Amniotic stem cell (primary cell): ENCODE results near the gene PLEKHN1.
"Not testable (repeated sequence)": the region's sequence is repeated elsewhere in the genome, so short reads cannot be mapped to it uniquely, and the experiment has no call there.

Experiments used
- DNase-seq: peaks from one replicate; lab custom pipeline; 2025; lab: John Stamatoyannopoulos, UW

PLEKHN1 gene

DNA sequence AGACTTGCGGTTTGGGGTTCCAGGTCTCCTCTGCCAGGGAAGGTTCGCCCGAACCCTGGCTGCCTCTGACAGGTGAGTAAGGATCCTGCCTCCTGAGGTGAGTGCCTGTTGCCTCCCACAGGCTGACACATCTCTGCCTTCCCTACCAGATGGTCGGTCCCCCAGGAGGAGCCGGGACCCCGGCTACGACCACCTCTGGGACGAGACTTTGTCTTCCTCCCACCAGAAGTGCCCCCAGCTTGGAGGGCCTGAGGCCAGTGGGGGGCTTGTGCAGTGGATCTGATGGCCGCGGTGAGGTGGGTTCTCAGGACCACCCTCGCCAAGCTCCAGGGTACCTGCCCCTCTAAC is 8.0 kb downstream of the PLEKHN1 start:
- DNase-seq = no peak

DNA sequence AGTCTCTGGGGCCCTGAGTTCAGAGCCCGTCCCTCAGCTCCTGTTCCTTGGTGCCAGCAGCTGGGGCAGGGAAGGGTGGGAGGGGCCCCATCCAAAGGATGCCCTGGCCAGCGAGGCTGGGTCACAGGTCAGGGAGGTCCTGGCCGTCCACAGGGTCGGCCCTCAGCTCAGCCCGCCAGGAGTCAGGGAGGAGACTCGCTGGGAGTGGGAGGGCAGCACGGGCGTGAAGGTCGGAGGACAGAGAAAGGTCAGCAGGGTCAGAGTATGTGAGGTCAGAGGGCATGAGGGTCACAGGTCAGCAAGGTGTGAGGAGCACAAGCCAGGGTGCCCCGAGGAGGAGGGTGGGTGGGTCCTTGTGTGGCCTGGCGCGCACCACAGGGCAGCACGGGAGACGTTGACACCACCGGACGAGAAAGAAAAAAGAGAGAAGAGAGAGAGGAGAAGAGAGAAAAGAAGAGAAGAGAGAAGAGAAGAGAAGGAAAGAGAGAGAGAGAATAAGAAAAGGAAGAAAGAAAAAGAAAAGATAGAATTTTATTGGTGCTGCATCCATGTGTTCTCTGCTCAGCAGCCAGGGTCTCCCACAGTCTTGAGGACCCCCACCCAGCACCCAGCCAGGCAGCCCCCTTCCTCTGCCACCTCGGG is 8.5 kb downstream of the PLEKHN1 start:
- DNase-seq = no peak

DNA sequence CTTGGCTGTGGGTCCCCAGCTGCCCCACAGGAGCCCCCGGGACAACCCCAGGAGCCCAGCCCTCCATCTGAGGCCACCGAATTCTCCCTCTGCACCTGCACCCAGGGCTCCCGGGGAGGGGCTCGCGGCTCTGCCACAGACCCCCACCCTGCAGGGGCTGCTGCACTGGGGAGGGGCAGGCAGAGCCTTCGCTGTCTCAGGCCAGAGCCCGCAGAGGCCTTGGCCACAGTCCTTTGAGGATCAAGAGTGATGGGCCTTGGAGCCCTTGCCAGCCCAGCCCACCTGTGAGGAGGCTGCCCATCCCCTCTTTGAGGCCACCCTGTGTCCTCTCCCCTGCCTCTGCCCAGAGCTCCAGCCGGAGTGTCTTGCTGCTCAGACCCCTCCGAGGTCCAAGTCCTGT is 9.1 kb downstream of the PLEKHN1 start:
- DNase-seq = no peak

DNA sequence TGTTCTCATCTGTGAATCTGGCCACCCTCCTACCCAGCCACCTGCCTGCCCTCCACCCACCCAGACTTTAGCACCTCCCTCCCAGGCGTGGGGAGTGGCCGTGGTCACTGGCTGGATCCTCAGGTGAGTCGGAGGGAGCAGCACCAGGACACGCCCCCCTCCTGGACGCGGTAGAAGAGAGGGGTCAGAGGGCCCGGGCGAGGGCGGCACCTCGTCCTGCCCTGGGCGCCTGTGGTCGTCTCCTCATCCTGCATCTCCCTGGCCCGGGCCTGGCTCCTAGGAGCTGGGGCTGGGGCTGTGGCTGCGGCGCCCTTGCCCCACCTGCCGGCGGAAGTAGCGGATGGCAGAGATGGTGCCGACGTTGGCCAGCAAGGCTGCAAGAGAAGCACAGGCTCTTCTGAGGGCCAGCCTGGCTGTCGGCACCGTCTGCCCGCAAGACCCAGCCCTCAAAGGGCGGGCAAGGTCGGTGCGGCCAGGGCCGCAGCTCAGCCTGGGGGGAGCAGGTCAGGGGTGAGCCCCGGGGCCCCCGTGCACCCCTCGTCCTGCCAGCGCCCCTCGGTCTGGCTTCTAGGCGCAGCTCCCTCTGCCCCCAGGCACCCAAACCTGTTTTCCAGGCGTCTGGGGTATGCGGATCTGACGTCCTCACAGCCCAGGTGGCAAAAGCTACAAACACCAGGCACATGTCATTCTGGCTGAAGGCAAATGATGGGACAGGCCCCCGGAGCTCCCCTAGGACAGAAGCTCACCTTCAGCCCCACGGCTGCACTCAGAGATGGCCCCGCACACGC is 9.8 kb downstream of the PLEKHN1 start:
- no peak for DNase-seq

DNA sequence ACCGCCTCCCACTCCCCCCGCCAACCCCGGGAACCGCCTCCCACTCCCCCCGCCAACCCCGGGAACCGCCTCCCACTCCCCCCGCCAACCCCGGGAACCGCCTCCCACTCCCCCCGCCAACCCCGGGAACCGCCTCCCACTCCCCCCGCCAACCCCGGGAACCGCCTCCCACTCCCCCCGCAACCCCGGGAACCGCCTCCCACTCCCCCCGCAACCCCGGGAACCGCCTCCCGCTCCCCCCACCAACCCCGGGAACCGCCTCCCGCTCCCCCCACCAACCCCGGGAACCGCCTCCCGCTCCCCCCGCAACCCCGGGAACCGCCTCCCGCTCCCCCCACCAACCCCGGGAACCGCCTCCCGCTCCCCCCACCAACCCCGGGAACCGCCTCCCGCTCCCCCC is 10.5 kb downstream of the PLEKHN1 start:
- DNase-seq = not testable (repeated sequence)

DNA sequence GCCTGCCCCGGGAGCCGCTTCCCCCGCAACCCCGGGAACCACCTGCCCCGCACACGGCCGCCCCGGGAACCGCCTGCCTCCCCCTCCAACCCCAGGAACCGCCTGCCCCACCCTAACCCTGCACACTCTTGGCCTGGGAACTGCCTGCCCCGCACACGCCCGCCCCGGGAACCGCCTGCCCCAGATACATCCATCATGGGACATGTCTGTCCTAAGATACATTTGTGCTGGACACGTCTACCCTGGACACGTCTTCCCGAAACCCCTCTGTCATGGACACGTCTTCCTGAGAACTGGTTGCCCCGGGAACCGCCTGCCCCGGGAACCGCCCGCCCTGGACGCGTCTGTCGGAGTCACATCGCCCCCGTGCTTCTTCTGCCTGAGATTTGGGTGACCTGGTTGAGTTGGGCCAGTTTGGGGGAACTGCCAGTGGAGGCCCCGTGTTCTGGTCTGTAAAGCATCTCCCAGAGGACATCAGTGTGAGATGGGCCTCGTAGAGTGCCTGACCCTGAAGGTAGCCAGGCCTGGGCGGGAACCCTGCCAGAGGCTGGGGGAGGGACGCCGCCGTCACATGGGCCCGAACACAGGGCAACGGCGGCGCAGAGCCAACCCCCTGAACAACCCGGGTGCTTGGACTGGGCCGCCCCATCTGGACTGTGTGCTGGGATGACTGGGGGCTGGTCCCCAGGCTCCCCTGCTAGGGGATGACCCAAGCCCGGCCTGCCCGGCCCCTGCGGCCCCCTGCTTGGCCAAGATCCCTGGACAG is 12.0 kb downstream of the PLEKHN1 start:
- no peak for DNase-seq

DNA sequence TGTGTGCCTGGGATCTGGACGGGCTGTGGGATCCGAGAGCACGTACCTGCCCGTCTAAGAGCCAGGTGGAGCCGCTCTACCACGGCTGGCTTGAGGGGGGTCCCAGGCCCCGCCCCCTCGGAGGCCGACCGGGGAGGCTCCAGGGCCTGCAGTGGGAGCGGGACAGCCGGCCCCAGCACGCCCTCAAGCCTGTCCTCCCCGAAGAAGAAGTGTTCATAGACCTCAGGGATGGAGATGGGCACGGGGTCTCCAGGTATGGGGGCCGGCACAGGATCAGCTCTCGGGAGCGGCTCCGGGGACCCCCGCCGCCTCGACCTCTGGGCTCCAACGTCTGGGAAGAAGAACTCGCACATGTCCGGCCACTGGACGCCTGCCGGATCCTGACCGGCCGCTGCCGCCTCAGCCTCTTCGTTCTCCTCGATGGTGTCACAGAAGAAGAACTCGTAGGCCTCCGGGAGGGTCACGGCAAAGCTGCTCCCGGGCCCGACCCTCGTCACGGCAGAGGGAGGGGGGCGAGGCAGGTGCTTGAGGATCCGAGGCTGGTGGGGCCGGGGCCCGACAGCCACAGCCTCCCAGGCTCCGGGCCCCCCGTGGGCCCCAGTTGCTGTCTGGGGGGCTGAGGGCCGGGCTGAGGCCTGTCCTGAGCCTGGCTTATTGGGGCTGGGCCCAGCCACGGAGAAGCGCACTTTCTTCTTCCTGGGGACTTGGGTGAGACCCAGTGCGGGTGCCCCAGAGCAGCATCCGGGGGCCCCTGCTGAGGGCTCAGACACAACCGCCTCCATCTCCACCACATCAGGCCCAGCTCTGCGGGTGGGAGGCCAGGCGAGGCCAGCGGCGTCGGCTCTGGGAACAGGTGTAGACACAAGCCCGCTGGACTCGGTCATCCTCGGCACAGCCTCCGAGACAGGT is 12.8 kb downstream of the PLEKHN1 start:
- no peak for DNase-seq

DNA sequence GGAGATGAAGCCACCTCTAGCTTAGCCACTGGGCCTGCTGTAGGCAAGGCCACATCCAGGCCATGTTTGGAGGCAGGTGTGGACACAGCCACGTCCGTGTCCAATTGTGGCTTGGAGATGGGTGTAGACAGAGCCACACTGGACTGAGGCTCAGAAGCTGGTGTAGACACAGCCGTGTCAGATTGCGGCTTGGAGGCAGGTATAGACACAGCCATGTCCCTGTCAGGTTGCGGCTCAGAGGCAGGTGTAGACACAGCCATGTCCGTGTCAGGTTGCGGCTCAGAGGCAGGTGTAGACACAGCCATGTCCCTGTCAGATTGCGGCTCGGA is 13.4 kb downstream of the PLEKHN1 start:
- DNase-seq = no peak

DNA sequence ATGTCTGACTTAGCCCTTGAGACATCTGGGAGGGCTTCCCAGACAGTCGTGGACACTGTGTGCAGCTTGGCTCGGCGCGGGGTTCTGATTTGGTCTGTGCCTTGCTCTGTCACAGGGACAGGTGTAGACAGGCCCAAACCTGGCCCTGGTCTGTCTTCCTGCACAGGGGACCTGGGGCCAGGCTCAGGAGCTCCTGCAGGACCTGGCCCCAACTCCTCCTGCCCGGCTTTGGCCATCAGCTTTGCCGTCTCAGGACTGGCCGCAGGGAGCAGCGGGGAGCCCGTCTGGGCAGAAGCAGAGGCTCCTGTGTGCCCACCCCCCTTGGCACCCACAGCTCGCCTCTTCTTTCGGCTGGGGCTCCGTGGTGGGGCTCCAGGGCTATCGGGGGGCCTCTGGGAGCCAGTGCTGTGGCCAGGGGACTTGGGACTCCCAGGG is 13.9 kb downstream of the PLEKHN1 start:
- no peak for DNase-seq

DNA sequence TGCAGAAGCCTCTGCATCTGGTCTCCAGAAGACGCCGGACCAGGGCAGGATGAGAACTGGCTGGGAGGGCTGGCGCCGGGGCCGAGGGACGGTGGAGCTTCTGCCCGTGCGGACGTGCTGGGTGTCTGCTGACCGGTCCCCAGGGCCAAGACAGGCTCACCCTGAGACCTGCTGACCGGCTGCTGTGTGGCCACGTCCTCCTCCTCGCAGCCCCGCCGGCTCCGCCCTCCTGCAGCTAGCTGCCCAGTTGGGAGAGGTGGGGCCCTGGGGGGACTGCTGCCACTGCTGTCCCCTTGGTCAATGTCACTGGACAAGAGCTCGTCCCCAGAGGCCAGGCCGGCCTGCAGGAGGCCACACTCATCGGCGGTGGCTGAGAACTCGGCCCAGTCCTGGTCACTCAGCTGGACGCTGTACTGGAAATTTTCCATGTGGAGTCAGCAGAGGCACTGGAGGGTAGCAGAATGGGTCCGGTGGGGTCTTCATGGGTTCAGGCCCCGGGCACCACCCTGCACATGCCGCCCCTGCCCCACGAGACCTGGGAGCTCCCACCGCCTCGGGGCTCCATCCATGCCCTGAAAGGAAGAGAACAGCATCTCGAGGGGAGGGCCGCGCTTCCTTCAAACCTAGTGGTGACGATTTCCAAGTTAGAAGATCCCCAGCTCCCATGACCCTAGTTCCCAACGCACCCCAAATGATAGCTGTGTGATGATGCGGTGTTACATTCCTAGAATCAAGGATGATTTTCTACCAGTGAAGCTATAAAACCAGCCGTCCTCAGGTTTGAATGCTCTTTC is 14.5 kb downstream of the PLEKHN1 start:
- DNase-seq = no peak

DNA sequence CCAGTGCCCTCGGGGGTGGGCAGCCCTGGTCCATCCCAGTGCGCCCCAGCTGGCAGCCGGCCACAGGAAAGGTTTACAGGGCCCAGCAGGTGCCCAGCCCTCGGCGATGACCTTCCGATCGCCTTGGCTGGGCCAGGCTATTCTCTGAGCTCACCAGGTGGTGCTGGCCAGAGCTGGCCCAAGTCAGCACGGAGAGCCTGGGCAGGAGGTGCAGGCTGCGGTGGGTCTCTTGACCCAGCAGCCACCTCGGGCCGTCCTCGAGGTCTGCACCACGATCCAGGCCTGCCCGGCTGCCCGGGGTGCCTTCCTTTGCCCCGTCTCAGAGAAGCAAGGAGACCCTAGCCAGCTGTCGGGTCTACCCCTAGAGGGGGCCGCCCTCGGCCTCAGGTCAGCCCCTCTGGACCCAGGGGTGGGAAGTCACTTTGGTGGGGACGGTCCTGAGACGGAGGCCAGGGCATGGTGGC is 15.2 kb downstream of the PLEKHN1 start:
- DNase-seq = no peak

DNA sequence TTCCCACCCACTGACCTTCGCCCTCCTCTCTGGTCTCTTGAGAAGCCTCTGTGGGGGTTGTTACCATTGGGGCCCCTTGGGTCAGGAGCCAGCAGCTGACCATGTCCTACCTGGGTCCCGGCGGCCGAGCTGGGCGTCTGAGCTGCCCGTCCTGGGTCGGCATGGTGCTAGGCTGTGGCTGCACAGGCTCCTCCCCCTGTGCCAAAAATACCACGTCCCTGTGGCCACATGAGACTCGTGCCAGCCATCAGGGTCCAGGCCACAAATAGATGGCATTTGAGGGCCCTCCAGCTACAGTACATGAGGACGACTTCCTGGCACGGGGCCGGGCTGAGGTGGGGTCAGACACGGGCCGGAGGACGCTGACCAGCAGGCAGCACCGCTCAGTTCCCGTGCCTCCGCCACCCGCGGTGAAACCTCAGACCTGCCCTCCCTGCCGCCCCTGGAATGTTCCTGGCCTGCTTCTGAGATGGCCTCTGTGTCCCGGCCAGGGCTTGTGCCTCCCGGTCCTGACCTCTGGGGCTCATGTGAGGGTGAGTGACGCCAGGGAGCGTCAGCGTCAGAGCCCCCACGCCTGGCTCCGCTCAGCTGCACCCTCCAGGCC is 15.8 kb downstream of the PLEKHN1 start, which contains the start of gene PERM1:
Gene PERM1, minus strand, starts transcription at position 139 of the 604 bp plus-strand sequence. CDS start 1,064 bp downstream, outside the sequence.
- no peak for DNase-seq

DNA sequence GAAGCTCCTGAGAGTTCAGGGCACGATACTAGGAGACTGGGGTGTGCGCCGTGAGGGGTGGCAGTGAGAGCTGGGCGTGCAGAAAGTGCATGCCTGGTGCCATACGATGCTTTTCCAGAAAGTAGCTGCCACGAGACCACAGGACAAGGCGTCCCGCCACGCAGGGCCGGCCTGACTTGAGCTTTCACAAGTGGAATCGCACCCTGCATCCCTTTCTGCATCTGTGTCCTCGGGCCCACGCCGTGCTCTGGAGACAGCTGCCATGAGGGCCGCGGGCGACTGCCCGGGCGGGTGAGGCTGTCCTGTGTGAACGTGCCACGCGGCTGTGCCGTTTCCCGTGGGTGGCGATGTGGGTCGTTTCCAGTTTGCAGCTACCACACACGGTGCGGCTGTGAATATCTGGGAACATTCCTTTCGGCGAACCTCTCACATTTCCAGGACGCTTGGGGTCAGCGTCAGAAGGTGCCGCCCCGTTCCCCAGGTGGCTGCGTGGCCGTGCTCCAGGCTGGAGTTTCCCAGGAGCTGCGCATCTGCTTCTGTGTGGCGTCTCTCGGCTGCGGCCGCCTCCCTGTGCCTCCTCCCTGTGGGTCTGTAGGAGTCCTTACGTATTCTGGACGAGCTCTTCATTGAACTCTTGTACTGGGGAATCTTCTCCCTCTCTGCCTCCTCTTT is 16.6 kb downstream of the PLEKHN1 start:
- no peak for DNase-seq

DNA sequence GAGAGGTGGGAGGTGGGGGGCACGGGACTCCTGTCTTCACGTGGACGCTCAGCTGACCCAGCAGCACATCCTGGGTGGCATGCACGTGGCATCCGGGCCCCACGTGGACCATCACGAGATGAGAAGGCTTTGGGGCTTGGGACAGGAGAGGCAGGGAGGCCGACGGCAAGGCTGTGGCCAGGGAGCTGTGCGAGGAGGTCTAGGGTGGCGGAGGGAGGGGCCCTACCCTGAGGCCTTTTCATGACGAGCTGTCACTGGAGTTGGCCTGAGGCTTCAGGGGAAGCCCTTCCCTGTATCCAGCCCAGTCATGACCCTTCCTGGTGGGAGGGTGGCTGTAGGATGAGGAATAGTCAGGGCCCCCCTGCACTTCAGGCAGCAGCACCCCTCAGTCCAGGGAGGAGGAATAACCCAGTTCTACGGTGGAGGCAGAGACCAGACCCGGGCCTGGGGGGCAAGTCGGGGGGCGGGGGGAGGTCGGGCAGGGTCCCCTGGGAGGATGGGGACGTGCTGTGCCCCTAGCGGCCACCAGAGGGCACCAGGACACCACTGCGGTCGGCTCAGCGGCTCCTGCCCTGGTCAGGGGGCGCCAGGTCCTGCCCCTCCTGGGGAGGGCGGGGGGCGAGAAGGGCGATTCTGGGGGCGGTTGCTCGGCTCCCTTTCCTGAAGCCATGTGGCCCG is 17.7 kb downstream of the PLEKHN1 start:
- DNase-seq = no peak

DNA sequence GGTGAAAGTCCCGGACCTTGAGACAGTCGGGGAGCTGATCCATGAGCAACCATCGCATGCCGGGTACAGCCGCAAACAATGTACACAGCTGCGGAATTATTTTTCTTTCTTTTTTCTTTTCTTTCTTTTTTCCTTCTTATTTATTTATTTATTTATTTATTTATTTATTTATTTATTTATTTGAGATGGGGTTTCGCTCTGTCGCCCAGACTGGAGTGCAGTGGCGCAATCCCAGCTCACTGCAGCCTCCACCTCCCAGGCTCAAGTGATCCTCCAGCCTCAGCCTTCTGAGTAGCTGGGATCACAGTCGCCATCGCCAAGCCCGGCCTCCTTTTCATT is 18.2 kb downstream of the PLEKHN1 start:
- no peak for DNase-seq

DNA sequence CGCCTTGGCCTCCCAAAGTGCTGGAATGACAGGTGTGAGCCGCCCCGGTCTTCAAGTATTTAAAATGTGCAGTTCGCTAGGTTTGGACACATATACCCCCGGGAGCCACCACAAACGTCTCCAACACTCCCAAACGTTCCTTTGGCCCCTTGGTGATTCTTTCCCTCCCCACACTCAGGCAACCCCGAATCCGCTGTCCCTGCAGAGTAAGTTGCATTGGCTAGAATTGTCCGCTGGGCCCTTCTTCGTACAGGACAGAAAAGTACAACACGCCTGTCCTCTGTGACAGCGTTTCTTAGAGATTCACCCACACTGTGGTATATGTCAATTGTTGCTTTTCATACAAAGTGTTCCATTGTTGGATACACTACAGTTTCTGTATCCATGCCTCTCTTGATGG is 18.8 kb downstream of the PLEKHN1 start:
- DNase-seq = no peak

DNA sequence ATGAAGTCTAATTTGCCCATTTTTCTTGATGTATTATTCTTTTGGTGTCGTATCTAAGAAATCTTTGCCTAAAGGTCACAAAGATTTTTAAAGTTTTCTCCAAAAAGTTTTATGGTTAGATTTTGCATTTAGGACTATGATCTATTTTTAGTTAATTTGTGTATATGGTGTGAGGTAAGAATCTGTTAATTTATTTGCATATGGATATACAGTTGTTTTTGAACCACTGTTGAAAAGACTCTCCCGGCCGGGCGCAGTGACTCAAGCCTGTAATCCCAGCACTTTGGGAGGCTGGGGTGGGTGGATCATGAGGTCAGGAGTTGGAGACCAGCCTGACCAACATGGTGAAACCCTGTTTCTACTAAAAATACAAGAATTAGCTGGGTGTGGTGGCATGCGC is 21.8 kb downstream of the PLEKHN1 start:
- not testable (repeated sequence) for DNase-seq

DNA sequence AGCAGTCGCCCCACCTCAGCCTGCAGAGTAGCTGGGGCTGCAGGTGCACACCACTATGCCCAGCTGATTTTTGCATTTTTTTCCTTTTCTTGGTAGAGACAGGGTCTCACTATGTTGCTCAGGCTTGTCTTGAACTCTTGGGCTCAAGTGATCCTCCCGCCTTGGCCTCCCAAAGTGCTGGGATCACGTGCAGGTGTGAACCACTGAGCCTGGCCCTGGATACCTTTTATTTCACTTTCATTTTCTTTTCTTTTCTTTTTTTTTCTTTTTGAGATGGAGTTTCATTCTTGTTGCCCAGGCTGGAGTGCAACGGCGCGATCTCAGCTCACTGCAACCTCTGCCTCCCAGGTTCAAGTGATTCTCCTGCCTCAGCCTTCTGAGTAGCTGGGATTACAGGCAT is 25.0 kb downstream of the PLEKHN1 start:
- DNase-seq = not testable (repeated sequence)

DNA sequence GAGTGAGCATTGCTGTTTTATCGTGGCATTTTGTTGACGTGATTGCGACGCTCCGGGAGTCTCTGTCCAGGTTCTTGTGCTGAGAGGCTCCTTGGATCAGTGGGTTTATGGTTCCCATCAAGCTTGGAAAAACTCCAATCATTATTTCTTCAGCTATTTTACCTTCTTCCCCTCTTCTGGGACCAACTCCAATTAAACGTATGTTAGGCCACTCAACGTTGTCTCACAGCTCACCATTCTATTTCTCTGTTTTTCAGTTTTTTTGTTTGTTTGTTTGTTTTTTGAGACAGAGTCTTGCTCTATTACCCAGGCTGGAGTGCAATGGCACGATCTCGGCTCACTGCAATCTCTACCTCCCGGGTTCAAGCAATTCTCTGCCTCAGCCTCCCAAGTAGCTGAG is 25.6 kb downstream of the PLEKHN1 start:
- DNase-seq = no peak

DNA sequence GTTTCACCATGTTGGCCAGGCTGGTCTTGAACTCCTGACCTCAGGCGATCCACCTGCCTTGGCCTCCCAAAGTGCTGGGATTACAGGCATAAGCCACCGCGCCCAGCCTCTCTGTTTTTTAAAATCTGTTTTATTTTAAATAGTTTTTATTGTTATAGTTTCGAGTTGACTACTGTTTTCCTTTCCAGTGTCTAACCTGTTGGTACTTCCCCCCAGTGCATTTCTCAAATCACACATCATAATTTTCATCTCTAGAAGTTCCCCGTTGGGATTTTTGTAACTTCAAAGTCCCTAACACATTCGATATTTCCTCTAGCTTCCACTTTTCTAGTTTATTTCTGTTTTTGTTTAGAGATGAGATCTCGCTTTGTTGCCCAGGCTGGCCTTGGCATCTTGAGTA is 26.1 kb downstream of the PLEKHN1 start:
- no peak for DNase-seq
